SIG-M5 treated with dmso at 0.1 percent for 504 hours (cell line): Measurements from ENCODE around the gene KIF25.

Experiments used
- DNase-seq: peaks from one replicate; lab custom pipeline; 2025; ENCODE audit not compliant: unreplicated experiment; lab: John Stamatoyannopoulos, UW

KIF25 gene

GRCh38 chr6:168086616-168087015 lies 89.1 kb downstream of the KIF25 start:
- no peak for DNase-seq

GRCh38 chr6:168087436-168088160 lies 90.1 kb downstream of the KIF25 start:
- DNase-seq: no peak

GRCh38 chr6:168088161-168089053 lies 90.9 kb downstream of the KIF25 start:
- DNase-seq: no peak

GRCh38 chr6:168089186-168090063 lies 92.0 kb downstream of the KIF25 start:
- no peak for DNase-seq

GRCh38 chr6:168090064-168090690 lies 92.7 kb downstream of the KIF25 start:
- no peak for DNase-seq

- no peak for DNase-seq
Measured at GRCh38 chr6:168090706-168091105, 93.2 kb downstream of the KIF25 start.

- no peak for DNase-seq
Measured at GRCh38 chr6:168091381-168092264, 94.2 kb downstream of the KIF25 start.

- no peak for DNase-seq
Measured at GRCh38 chr6:168092541-168092940, 95.1 kb downstream of the KIF25 start.

- DNase-seq: no peak
Measured at GRCh38 chr6:168093071-168093505, 95.6 kb downstream of the KIF25 start.

GRCh38 chr6:168093634-168094033 lies 96.2 kb downstream of the KIF25 start:
- no peak for DNase-seq
